K562 (cell line): ENCODE results near the gene BEST3. TPM values are rescaled to one million over a fixed set of nuclear protein-coding genes. Genes with fewer than 3 reads are reported as not detected.

Experiments used
- BHLHE40 ChIP-seq: IDR thresholded peaks from 2 replicates; pipeline ENCODE4 v1.6.1; 2011; ENCODE audit warnings: low read length, improper control_type of control experiment
- DIDO1 ChIP-seq: fragments of 450-650 bp; IDR thresholded peaks from 2 replicates; pipeline ENCODE4 v1.6.1; 2016; ENCODE audit warnings: low read depth, missing biosample characterization, missing genetic modification characterization
- KDM1A ChIP-seq, 2 experiments: fragments of 450-650 bp; IDR thresholded peaks; 2 replicates each; pipeline ENCODE4 v1.6.1; 2016; ENCODE audit warnings: mild to moderate bottlenecking in 2 of 2
- PHB ChIP-seq: fragments of 250-450 bp; sonication (Bioruptor Pico); IDR thresholded peaks from 2 replicates; pipeline ENCODE4 v1.5.0; 2021
- POLR3A ChIP-seq: IDR thresholded peaks from 2 replicates; pipeline ENCODE4 v1.6.1; 2011; ENCODE audit warnings: borderline replicate concordance, mild to moderate bottlenecking, moderate library complexity; ENCODE audit not compliant: insufficient read length, insufficient read depth; ENCODE audit errors: extremely low read depth
- RBM17 ChIP-seq: fragments of 200-400 bp; formaldehyde crosslinking; IDR thresholded peaks from 2 replicates; pipeline ENCODE4 v1.6.1; 2017; ENCODE audit warnings: low read depth, mild to moderate bottlenecking, low read length, borderline replicate concordance
- SMAD4 ChIP-seq: fragments of 250-450 bp; sonication (Bioruptor Pico); conservative IDR thresholded peaks from 2 replicates; pipeline ENCODE4 v1.8.0; 2021; ENCODE audit warnings: inconsistent platforms, mild to moderate bottlenecking, moderate library complexity
- SMARCA4 ChIP-seq: fragments of 450-650 bp; IDR thresholded peaks from 2 replicates; pipeline ENCODE4 v1.6.1; 2016
- SMARCB1 ChIP-seq: IDR thresholded peaks from 2 replicates; pipeline ENCODE4 v1.6.1; 2011; ENCODE audit warnings: improper control_type of control experiment, low read depth; ENCODE audit not compliant: insufficient read length
- STAT5B ChIP-seq: fragments of 250-450 bp; sonication (Bioruptor Pico); IDR thresholded peaks from 2 replicates; pipeline ENCODE4 v1.8.0; 2021; ENCODE audit warnings: mild to moderate bottlenecking, inconsistent platforms
- WHSC1 ChIP-seq: IDR thresholded peaks from one replicate; pipeline ENCODE4 v1.6.1; 2012; ENCODE audit warnings: low read length, control low read depth, inconsistent platforms
- XRCC4 ChIP-seq: IDR thresholded peaks from one replicate; pipeline ENCODE4 v1.6.1; 2011; ENCODE audit not compliant: insufficient read depth, insufficient read length; ENCODE audit errors: extremely low read depth
- ZNF274 ChIP-seq: IDR thresholded peaks from 2 replicates; pipeline ENCODE4 v1.6.1; 2011; ENCODE audit warnings: low read depth, mild to moderate bottlenecking, low read length, moderate library complexity, borderline replicate concordance
- polyA plus RNA-seq, 8 experiments: library from polyadenylated mRNA; depleted of rRNA in 4 of 8; stranded (reverse) in 5 of 8; unstranded in 3 of 8; fragments of >200 nt; fragmentation: Nextera tagmentation in 2 of 8; fragmentation: Illumina TruSeq in 1 of 8; extraction: Ambion mirVana in 2 of 8; extraction: Trizol in 1 of 8; gene quantifications; 2 replicates each; pipeline versions ENCODE4 v1.2.1 to v1.2.3, GENCODE V29; 2011 to 2014; ENCODE audit warnings: inconsistent platforms in 1 of 8, missing spikeins in 1 of 8
- total RNA-seq, 7 experiments: library from RNA; depleted of rRNA in 6 of 7; stranded (reverse); fragments of >200 nt in 6 of 7; fragmentation: Illumina TruSeq in 2 of 7; extraction: Trizol in 2 of 7; gene quantifications; 2 replicates each; pipeline versions ENCODE4 v1.2.1 to v1.2.3, GENCODE V29; 2011 to 2021; ENCODE audit warnings: low replicate concordance in 1 of 7
- TF ChIP-seq, protein P1 (sequence below): sonication (generic); formaldehyde crosslinking; IDR thresholded peaks from 2 replicates; pipeline ENCODE4 v1.8.0; 2022; ENCODE audit warnings: mild to moderate bottlenecking, missing genetic modification reagents
- TF ChIP-seq, protein P2 (sequence below): fragments of 450-650 bp; IDR thresholded peaks from 2 replicates; pipeline ENCODE4 v1.6.1; 2016; ENCODE audit warnings: mild to moderate bottlenecking, moderate library complexity

The BEST3 gene
- total and polyA plus RNA-seq, 9 of the 15 experiments (the other 6 are each of a cell fraction or from before 2014, with no cell fraction given), result 0.15 TPM; not detected in 8

DNA sequence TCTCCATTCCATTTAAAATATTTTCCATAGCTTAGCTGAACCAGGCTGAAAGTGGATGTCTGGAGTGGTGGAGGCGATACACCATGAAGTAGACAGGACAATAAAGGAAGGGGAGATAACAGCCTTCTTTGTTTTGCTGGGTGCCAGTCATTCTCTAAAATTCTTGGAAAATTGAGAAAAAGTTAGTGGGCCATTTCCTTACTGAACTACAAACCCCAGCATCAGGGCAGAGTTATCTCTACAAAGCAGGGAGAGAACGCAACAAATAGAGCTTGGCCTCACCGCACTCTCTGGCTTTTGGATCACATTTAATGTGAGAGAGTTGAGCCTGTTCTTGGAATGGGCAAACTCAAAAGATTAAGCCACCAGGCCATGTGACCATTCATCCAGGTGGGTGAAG is 47.2 kb downstream of the BEST3 start (continued):
- TF ChIP-seq XRCC4 (no peak), STAT5B (CRISPR knock-in tag) (no peak), ZNF274 (no peak), DIDO1 (tag) (no peak), RBM17 (no peak), WHSC1 (no peak), POLR3A (no peak), SMARCB1 (no peak), SMARCA4 (peak; percentile 73), BHLHE40 (no peak), PHB (CRISPR knock-in tag) (no peak), SMAD4 (peak; percentile 78), KDM1A (IDR thresholded peaks at IDR 0.05) (peak in 1 of 2 experiments; percentile 39; a peak in 1 of 4 replicates)
- TF ChIP-seq, protein P1, sequence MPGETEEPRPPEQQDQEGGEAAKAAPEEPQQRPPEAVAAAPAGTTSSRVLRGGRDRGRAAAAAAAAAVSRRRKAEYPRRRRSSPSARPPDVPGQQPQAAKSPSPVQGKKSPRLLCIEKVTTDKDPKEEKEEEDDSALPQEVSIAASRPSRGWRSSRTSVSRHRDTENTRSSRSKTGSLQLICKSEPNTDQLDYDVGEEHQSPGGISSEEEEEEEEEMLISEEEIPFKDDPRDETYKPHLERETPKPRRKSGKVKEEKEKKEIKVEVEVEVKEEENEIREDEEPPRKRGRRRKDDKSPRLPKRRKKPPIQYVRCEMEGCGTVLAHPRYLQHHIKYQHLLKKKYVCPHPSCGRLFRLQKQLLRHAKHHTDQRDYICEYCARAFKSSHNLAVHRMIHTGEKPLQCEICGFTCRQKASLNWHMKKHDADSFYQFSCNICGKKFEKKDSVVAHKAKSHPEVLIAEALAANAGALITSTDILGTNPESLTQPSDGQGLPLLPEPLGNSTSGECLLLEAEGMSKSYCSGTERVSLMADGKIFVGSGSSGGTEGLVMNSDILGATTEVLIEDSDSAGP, result no peak
- TF ChIP-seq, protein P2, sequence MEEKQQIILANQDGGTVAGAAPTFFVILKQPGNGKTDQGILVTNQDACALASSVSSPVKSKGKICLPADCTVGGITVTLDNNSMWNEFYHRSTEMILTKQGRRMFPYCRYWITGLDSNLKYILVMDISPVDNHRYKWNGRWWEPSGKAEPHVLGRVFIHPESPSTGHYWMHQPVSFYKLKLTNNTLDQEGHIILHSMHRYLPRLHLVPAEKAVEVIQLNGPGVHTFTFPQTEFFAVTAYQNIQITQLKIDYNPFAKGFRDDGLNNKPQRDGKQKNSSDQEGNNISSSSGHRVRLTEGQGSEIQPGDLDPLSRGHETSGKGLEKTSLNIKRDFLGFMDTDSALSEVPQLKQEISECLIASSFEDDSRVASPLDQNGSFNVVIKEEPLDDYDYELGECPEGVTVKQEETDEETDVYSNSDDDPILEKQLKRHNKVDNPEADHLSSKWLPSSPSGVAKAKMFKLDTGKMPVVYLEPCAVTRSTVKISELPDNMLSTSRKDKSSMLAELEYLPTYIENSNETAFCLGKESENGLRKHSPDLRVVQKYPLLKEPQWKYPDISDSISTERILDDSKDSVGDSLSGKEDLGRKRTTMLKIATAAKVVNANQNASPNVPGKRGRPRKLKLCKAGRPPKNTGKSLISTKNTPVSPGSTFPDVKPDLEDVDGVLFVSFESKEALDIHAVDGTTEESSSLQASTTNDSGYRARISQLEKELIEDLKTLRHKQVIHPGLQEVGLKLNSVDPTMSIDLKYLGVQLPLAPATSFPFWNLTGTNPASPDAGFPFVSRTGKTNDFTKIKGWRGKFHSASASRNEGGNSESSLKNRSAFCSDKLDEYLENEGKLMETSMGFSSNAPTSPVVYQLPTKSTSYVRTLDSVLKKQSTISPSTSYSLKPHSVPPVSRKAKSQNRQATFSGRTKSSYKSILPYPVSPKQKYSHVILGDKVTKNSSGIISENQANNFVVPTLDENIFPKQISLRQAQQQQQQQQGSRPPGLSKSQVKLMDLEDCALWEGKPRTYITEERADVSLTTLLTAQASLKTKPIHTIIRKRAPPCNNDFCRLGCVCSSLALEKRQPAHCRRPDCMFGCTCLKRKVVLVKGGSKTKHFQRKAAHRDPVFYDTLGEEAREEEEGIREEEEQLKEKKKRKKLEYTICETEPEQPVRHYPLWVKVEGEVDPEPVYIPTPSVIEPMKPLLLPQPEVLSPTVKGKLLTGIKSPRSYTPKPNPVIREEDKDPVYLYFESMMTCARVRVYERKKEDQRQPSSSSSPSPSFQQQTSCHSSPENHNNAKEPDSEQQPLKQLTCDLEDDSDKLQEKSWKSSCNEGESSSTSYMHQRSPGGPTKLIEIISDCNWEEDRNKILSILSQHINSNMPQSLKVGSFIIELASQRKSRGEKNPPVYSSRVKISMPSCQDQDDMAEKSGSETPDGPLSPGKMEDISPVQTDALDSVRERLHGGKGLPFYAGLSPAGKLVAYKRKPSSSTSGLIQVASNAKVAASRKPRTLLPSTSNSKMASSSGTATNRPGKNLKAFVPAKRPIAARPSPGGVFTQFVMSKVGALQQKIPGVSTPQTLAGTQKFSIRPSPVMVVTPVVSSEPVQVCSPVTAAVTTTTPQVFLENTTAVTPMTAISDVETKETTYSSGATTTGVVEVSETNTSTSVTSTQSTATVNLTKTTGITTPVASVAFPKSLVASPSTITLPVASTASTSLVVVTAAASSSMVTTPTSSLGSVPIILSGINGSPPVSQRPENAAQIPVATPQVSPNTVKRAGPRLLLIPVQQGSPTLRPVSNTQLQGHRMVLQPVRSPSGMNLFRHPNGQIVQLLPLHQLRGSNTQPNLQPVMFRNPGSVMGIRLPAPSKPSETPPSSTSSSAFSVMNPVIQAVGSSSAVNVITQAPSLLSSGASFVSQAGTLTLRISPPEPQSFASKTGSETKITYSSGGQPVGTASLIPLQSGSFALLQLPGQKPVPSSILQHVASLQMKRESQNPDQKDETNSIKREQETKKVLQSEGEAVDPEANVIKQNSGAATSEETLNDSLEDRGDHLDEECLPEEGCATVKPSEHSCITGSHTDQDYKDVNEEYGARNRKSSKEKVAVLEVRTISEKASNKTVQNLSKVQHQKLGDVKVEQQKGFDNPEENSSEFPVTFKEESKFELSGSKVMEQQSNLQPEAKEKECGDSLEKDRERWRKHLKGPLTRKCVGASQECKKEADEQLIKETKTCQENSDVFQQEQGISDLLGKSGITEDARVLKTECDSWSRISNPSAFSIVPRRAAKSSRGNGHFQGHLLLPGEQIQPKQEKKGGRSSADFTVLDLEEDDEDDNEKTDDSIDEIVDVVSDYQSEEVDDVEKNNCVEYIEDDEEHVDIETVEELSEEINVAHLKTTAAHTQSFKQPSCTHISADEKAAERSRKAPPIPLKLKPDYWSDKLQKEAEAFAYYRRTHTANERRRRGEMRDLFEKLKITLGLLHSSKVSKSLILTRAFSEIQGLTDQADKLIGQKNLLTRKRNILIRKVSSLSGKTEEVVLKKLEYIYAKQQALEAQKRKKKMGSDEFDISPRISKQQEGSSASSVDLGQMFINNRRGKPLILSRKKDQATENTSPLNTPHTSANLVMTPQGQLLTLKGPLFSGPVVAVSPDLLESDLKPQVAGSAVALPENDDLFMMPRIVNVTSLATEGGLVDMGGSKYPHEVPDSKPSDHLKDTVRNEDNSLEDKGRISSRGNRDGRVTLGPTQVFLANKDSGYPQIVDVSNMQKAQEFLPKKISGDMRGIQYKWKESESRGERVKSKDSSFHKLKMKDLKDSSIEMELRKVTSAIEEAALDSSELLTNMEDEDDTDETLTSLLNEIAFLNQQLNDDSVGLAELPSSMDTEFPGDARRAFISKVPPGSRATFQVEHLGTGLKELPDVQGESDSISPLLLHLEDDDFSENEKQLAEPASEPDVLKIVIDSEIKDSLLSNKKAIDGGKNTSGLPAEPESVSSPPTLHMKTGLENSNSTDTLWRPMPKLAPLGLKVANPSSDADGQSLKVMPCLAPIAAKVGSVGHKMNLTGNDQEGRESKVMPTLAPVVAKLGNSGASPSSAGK, result no peak
